Lower leg skin (tissue), 3 donors: ENCODE results near the gene NAIP.

Experiments used
- CTCF ChIP-seq, 3 donors: fragments of 450-650 bp; IDR thresholded peaks; one replicate each; pipeline ENCODE4 v1.5.1; 2016; ENCODE audit warnings: antibody characterized with exemption in 3 of 3, mild to moderate bottlenecking in 3 of 3, moderate library complexity in 2 of 3
- POLR2A ChIP-seq, 2 donors: fragments of 450-650 bp; IDR thresholded peaks; one replicate each; pipeline ENCODE4 v1.6.1; 2016 to 2017; ENCODE audit warnings: antibody characterized with exemption in 2 of 2, mild to moderate bottlenecking in 1 of 2, moderate library complexity in 1 of 2

GRCh38 chr5:71014176-71014575 lies 11.0 kb downstream of the NAIP start:
- no peak for TF ChIP-seq POLR2A (IDR thresholded peaks at IDR 0.05)
- no peak for TF ChIP-seq CTCF (IDR thresholded peaks at IDR 0.05)
